ENCODE results near the gene CEP126. TPM values are rescaled to one million over a fixed set of nuclear protein-coding genes. Genes with fewer than 3 reads are reported as not detected.

Gene CEP126
- total and polyA plus RNA-seq, 8 donors: 0.47 to 9.6 (median 1.7) TPM

DNA sequence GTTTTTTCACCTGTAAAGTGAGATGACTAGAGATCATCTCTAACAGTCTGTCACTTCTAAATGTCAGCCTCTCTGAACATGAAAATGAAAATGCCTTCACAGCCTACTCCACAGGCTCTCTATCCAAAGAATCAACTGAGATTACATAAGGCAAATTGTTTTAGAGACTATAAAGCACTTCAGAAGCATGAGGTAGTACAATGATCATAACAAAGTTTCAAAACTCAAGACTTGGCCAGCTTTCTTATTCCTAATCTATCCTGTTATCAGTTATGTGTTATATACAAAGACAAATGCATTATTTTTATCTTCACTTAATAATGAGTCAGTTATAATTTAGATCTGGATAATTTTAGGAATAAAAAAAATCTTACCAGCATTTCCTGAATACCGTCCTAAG lies 20.3 kb upstream of the CEP126 start:
- 52 to 54% methylated on average over 1 of the region's 1 CpG for WGBS, 2 donors
- intact Hi-C loops (cut with DNase I): no loop called here
- ATAC-seq: no peak
- Histone ChIP-seq H3K27me3 (no peaks in the 10 kb centered on the region), H3K36me3 (no peaks in the 10 kb centered on the region), H3K4me3 (no peak overlapping the region), H3K4me1 (no peaks in the 10 kb centered on the region), H3K27ac (no peak overlapping the region), H3K9me3 (no peaks in the 10 kb centered on the region)
- no peak for TF ChIP-seq CTCF (IDR thresholded peaks at IDR 0.05)
- no peak for FAIRE-seq
- no peak for DNase-seq

DNA sequence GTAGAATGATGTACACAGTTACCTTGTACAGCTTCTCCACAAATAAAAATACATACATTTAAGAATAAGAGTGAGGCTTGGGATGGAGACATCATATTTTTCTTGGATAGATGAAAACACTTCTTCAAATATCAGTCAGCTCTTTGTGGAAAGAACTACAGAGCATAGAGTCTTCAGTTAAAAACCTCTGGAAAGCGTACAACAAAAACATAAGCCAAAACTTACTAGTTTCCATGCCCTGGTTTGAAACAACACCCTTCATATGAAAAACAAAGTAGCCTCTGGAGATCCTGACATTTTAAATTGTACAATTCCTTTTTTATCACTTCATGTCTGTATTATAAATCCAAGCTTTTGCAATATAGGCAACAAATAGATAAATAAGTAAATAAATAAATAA lies 7.0 kb upstream of the CEP126 start:
- Histone ChIP-seq H3K27me3 (no peaks in the 10 kb centered on the region), H3K4me1 (no peaks in the 10 kb centered on the region), H3K9me3 (no peaks in the 10 kb centered on the region), H3K27ac (no peak overlapping the region), H3K36me3 (no peaks in the 10 kb centered on the region), H3K4me3 (no peak overlapping the region)
- ATAC-seq: no peak
- intact Hi-C loops (cut with DNase I): no loop called here
- no peak for DNase-seq
- no peak for FAIRE-seq
- WGBS, 2 donors: 69 to 94% methylated on average over 1 of the region's 1 CpG
- TF ChIP-seq CTCF (IDR thresholded peaks at IDR 0.05): no peak

DNA sequence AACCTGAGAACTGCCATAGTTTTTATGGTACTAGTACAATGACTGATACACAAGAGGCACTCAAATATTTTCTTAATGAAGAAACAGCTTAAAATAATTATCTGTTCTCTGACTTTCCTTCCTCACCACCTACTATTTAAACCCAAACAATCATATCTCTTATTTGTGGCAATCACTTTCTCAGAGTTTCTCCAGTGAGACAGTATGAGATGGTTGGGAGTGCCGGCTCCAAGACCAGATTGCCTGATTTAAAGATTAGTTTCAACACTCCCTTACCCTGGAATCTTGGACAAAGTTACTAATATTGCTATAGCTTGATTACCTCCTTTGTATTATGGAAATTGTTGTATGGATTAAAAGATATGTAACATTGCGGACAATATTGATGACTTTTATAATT lies 5.7 kb upstream of the CEP126 start:
- WGBS, 2 donors: 72 to 78% methylated on average over 2 of the region's 2 CpGs
- Histone ChIP-seq H3K27ac (no peak overlapping the region), H3K4me3 (no peak overlapping the region), H3K27me3 (no peaks in the 10 kb centered on the region), H3K9me3 (no peaks in the 10 kb centered on the region), H3K36me3 (no peaks in the 10 kb centered on the region), H3K4me1 (no peaks in the 10 kb centered on the region)
- no peak for FAIRE-seq
- DNase-seq: no peak
- intact Hi-C loops (cut with DNase I): no loop called here
- TF ChIP-seq CTCF (IDR thresholded peaks at IDR 0.05): no peak
- ATAC-seq: no peak

GRCh38 chr11:101912823-101913284 lies 2.0 kb upstream of the CEP126 start:
- Histone ChIP-seq H3K9me3 (no peaks in the 10 kb centered on the region), H3K4me1 (no peaks in the 10 kb centered on the region), H3K4me3 (no peak overlapping the region), H3K27ac (no peak overlapping the region), H3K27me3 (no peaks in the 10 kb centered on the region), H3K36me3 (no peaks in the 10 kb centered on the region)
- DNase-seq (no peak), FAIRE-seq (no peak), ATAC-seq (no peak)
- TF ChIP-seq CTCF (IDR thresholded peaks at IDR 0.05): no peak
- intact Hi-C loops (cut with DNase I): no loop called here
- WGBS, 2 donors: 17 to 22% methylated on average over 3 of the region's 3 CpGs

DNA sequence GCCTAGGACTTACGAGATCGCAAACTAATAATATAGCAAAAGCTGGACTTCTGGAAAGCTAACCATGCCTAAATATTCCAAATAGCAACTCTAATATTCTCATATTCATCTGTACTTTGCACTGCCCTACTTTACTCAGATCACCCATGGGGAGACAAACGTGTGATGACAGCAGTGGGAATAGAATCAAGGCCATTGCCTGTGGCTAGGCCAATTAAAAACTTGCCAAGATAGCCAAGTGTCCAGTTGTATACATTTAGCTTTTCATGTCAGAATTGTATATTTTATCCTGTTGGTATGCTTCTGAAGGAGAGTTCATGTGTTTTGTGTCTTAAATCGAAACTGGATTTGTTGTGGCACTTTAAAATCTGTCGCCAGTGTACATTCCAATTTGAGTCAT lies 1.2 kb upstream of the CEP126 start:
- Histone ChIP-seq H3K27me3 (no peaks in the 10 kb centered on the region), H3K4me3 (no peak overlapping the region), H3K36me3 (no peaks in the 10 kb centered on the region), H3K4me1 (no peaks in the 10 kb centered on the region), H3K9me3 (no peaks in the 10 kb centered on the region), H3K27ac (no peak overlapping the region)
- DNase-seq (no peak), ATAC-seq (no peak), FAIRE-seq (no peak)
- WGBS, 2 donors: 70 to 72% methylated on average over 5 of the region's 5 CpGs
- TF ChIP-seq CTCF (IDR thresholded peaks at IDR 0.05): no peak
- intact Hi-C loops (cut with DNase I): no loop called here
